GM12878 (cell line): ENCODE results near the gene OCLN. TPM values are rescaled to one million over a fixed set of nuclear protein-coding genes. Genes with fewer than 3 reads are reported as not detected.
"Not testable (repeated sequence)": the region's sequence is repeated elsewhere in the genome, so short reads cannot be mapped to it uniquely, and the experiment has no call there.

ENCODE experiments used
- ATAC-seq: fragments of 200-7000 bp; cut with Tn5 transposase; 3 replicates; pipeline ENCODE4 v1.9.1; 2020; ENCODE audit warnings: mild to moderate bottlenecking, moderate library complexity
- BruUV-seq: library from RNA; stranded (reverse); fragments of 400-500 nt; replicated peaks from 2 replicates; lab custom pipeline; 2021; lab: Mats Ljungman, UMichigan
- CTCF ChIA-PET: fragments of 300-600 bp; sonication (Branson Sonifier 250); formaldehyde crosslinking; extraction: SDS; loops from one replicate; lab custom pipeline; 2021; ENCODE audit warnings: inconsistent platforms; lab: Yijun Ruan, JAX
- POLR2A ChIA-PET: fragments of 350-600 bp; formaldehyde crosslinking; extraction: SDS; loops from one replicate; lab custom pipeline; 2021; ENCODE audit warnings: inconsistent platforms; lab: Charles Lee
- RAD21 ChIA-PET: fragments of 300-600 bp; sonication (Branson Sonifier 250); formaldehyde crosslinking; loops from one replicate; lab custom pipeline; 2023; ENCODE audit warnings: antibody characterized with exemption; ENCODE audit not compliant: unreplicated experiment; lab: Charles Lee
- SMC1A ChIA-PET: fragments of 300-600 bp; sonication (Branson Sonifier 250); formaldehyde crosslinking; loops from one replicate; lab custom pipeline; 2023; ENCODE audit not compliant: unreplicated experiment, uncharacterized antibody; lab: Charles Lee
- DNase-seq: peaks from one replicate; pipeline ENCODE4 v3.0.0-alpha.2; 2011; ENCODE audit warnings: low read depth, low spot score
- FAIRE-seq: peaks from 3 replicates; lab custom pipeline; 2011; peaks lifted over from hg19 to GRCh38; lab: Jason Lieb, UNC
- H2AFZ ChIP-seq: 2 replicates; pipeline ENCODE4 v1.6.0; 2011; ENCODE audit warnings: low read depth, low read length, control low read depth; ENCODE audit not compliant: control insufficient read depth
- H3K27ac ChIP-seq: 2 replicates; pipeline ENCODE4 v1.5.1; 2011; ENCODE audit warnings: control low read depth; ENCODE audit not compliant: control insufficient read depth, insufficient read depth
- H3K27me3 ChIP-seq, 2 experiments: replicated peaks in 1 of 2; 2 replicates each; pipeline versions ENCODE4 v1.6.0 to v1.6.1; 2011; ENCODE audit warnings: low read length in 1 of 2; ENCODE audit not compliant: control insufficient read depth in 2 of 2, insufficient read depth in 2 of 2
- H3K36me3 ChIP-seq, 2 experiments: 2 replicates each; pipeline ENCODE4 v1.5.1; 2011; ENCODE audit warnings: low read length in 1 of 2; ENCODE audit not compliant: control insufficient read depth in 2 of 2, insufficient read depth in 2 of 2
- H3K4me1 ChIP-seq: 2 replicates; pipeline ENCODE4 v1.6.1; 2011; ENCODE audit warnings: mild to moderate bottlenecking, low read length, moderate library complexity, mixed read lengths; ENCODE audit not compliant: control insufficient read depth, insufficient read depth
- H3K4me2 ChIP-seq: 2 replicates; pipeline ENCODE4 v1.6.0; 2011; ENCODE audit warnings: control low read depth; ENCODE audit not compliant: control insufficient read depth, insufficient read depth
- H3K4me3 ChIP-seq: fragments of 200-600 bp; sonication (generic); 2 replicates; pipeline ENCODE4 v1.5.1; 2016
- H3K79me2 ChIP-seq: 2 replicates; pipeline ENCODE4 v1.6.0; 2011; ENCODE audit warnings: low read length; ENCODE audit not compliant: control insufficient read depth, insufficient read depth
- H3K9ac ChIP-seq: 2 replicates; pipeline ENCODE4 v1.8.0; 2011; ENCODE audit warnings: low read length, control low read depth, mixed read lengths; ENCODE audit not compliant: control insufficient read depth, insufficient read depth
- H3K9me3 ChIP-seq: replicated peaks from 3 replicates; pipeline ENCODE4 v1.5.1; 2011; ENCODE audit warnings: mild to moderate bottlenecking, low read length; ENCODE audit not compliant: control insufficient read depth, insufficient read depth
- H4K20me1 ChIP-seq: 2 replicates; pipeline ENCODE4 v1.6.0; 2011; ENCODE audit not compliant: control insufficient read depth, insufficient read depth
- RAD21 ChIP-seq: IDR thresholded peaks from 2 replicates; pipeline ENCODE4 v1.6.1; 2011; ENCODE audit warnings: mild to moderate bottlenecking, low read depth, low read length, moderate library complexity; ENCODE audit not compliant: insufficient read depth
- RCOR1 ChIP-seq: conservative IDR thresholded peaks from 2 replicates; pipeline ENCODE4 v1.6.1; 2012; ENCODE audit warnings: low read depth, low read length, improper control_type of control experiment
- SUZ12 ChIP-seq: fragments of 200-600 bp; sonication (generic); IDR thresholded peaks from one replicate; pipeline ENCODE4 v1.6.1; 2018; ENCODE audit warnings: antibody characterized with exemption, mild to moderate bottlenecking; ENCODE audit not compliant: unreplicated experiment
- TAF1 ChIP-seq: IDR thresholded peaks from 2 replicates; pipeline ENCODE4 v1.6.1; 2011; ENCODE audit warnings: mild to moderate bottlenecking, low read depth, low read length, borderline replicate concordance
- ZNF217 ChIP-seq: fragments of 450-650 bp; IDR thresholded peaks from 2 replicates; pipeline ENCODE4 v1.6.1; 2017; ENCODE audit warnings: antibody characterized with exemption, mild to moderate bottlenecking
- WGBS: methylation state at CpG from one replicate; pipeline ENCODE4 v1.1.6; 2016; ENCODE audit warnings: low lambda C conversion rate; ENCODE audit not compliant: insufficient replicate concordance, insufficient coverage; ENCODE audit errors: missing lambda C conversion rate; 5-methylcytosine and 5-hydroxymethylcytosine counted together
- in situ Hi-C: fragments of 300-500 bp; cut with MboI; formaldehyde crosslinking; loops from 9 replicates; pipeline ENCODE4 v1.14.3; 2018; ENCODE audit warnings: mixed read lengths
- intact Hi-C: fragments of 100-400 bp; cut with micrococcal nuclease; formaldehyde crosslinking; loops from one replicate; pipeline ENCODE4 v1.14.2; 2022; ENCODE audit not compliant: unreplicated experiment
- polyA plus RNA-seq, 11 experiments: library from polyadenylated mRNA; depleted of rRNA in 4 of 11; unstranded in 6 of 11; stranded (reverse) in 5 of 11; fragments of >200 nt; fragmentation: Nextera tagmentation in 4 of 11; fragmentation: Illumina TruSeq in 1 of 11; extraction: Ambion mirVana in 4 of 11; extraction: Trizol in 1 of 11; gene quantifications; 1 replicate in 1 of 11; 2 replicates in 10 of 11; pipeline versions ENCODE4 v1.2.1 to v1.2.3, GENCODE V29; 2011 to 2016; ENCODE audit warnings: inconsistent platforms in 2 of 11, missing spikeins in 2 of 11, low read depth in 1 of 11
- total RNA-seq, 4 experiments: library from RNA; depleted of rRNA in 3 of 4; stranded (reverse); fragments of >200 nt in 3 of 4; fragmentation: Illumina TruSeq in 1 of 4; extraction: Trizol in 1 of 4; gene quantifications; 2 replicates each; pipeline versions ENCODE4 v1.2.1 to v1.2.3, GENCODE V29; 2013 to 2021
- TF ChIP-seq, protein P1 (sequence below): fragments of 450-650 bp; IDR thresholded peaks from 2 replicates; pipeline ENCODE4 v1.6.1; 2017; ENCODE audit warnings: borderline replicate concordance

Gene OCLN
- total and polyA plus RNA-seq, 10 of the 15 experiments (the other 5 are each of a cell fraction or from before 2014, with no cell fraction given) = 2.0 to 26.5 (median 17.0) TPM

DNA sequence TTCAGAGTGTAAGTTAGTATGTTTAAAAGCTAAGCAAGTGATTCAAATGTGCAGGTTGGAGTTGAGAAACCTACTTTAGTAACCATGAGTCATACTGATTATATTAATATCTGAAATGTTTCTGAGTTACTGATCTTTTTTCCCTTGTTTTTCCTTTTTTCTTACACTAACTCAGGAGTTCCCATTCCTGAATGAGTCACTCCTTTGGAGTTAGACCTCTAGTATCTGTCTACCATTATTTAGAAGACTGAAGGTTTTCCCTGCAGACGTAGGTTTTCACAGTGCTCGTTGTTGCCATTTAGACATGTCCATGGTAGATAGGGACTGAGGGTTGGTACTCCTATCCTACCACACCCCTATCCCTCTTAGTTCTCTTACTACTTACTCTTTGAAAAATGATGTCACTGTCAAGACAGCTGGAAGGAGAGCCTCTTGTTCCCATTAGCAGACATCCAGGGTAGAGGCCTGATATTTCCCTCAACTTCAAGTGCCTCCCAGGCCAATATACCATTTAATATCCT, 20.2 kb downstream of the OCLN start (continued):
- TF ChIP-seq SUZ12 = no peak
- no peak for TF ChIP-seq TAF1
- TF ChIP-seq ZNF217 = no peak
- TF ChIP-seq, protein P1, sequence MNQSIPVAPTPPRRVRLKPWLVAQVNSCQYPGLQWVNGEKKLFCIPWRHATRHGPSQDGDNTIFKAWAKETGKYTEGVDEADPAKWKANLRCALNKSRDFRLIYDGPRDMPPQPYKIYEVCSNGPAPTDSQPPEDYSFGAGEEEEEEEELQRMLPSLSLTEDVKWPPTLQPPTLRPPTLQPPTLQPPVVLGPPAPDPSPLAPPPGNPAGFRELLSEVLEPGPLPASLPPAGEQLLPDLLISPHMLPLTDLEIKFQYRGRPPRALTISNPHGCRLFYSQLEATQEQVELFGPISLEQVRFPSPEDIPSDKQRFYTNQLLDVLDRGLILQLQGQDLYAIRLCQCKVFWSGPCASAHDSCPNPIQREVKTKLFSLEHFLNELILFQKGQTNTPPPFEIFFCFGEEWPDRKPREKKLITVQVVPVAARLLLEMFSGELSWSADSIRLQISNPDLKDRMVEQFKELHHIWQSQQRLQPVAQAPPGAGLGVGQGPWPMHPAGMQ = no peak
- TF ChIP-seq RCOR1 = no peak
- TF ChIP-seq RAD21 = no peak
- TF ChIP-seq, all 136 proteins: peak for 0

DNA sequence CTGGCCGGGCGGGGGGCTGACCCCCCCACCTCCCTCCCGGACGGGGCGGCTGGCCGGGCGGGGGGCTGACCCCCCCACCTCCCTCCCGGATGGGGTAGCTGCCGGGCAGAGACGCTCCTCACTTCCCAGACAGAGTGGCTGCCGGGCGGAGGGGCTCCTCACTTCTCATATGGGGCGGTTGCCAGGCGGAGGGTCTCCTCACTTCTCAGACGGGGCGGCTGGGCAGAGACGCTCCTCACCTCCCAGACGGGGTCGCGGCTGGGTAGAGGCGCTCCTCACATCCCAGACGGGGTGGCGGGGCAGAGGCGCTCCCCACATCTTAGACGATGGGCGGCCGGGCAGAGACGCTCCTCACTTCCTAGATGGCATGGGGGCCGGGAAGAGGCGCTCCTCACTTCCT, 23.0 kb downstream of the OCLN start:
- H2AFZ ChIP-seq, FAIRE-seq, H3K4me1 ChIP-seq, CTCF ChIA-PET, H3K36me3 ChIP-seq, SMC1A ChIA-PET, H4K20me1 ChIP-seq, BruUV-seq, H3K4me2 ChIP-seq, H3K9me3 ChIP-seq, H3K27ac ChIP-seq, RAD21 ChIA-PET, intact Hi-C loops, H3K4me3 ChIP-seq, H3K79me2 ChIP-seq, H3K9ac ChIP-seq, DNase-seq, POLR2A ChIA-PET, ATAC-seq, H3K27me3 ChIP-seq: not testable (repeated sequence)
- WGBS = 91% methylated on average over 4 of the region's 30 CpGs
- in situ Hi-C loops = loop anchor here (25.0 kb wide), 1 partner anchor 1572 kb away; no protein-coding TSS in a partner anchor
